Measurements from ENCODE around the gene C6orf136.
A peak's percentile ranks its signal among the peaks of the same experiment; 100 is the strongest.

DNA sequence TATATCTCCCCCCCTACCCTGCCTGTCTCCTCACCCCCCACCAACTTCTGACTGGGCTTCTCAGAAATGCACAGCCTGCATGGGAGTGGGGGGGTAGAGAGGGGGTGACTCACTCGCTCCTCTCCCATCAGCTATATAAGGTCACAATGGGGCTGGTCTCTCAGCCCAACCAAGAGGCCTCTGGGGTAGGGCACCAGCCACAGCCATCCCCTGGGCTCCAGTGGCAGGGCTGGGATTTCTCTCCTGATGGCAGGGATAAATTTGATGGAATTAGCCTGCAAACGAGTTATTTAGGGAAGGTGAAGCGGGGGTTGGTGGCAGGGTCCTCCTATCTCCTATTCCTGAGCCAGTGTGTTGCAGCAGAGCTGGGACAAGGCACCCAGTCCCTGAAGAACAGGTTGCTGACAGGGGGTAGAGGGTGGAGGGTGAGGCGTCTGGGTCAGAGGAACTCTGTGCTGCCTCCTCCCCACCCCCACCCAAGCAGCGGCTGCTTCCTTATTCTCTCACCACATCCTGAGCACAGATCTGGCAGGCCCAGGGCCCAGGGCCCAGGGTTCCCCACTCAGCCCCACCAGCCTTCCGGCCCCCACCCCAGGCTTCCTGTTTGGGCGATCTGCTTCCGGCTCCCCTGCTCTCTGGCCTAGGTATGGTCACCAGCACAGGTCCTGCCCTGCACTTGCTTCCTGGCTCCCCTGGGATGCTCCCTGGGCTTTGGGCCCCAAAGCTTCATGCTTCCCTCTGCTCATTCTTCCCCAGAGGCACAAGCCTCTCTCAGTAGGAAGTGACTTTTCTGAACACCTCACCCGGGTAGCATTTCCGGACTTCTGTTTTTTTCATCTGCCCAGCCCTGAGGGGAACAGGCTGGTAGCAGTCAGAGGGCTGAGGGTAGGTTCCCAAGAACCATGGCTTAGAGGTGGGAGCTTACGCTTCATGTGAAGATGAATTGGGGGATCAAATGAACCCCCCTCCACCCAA lies 35.5 kb downstream of the C6orf136 start:
- TF ChIP-seq, protein P1, sequence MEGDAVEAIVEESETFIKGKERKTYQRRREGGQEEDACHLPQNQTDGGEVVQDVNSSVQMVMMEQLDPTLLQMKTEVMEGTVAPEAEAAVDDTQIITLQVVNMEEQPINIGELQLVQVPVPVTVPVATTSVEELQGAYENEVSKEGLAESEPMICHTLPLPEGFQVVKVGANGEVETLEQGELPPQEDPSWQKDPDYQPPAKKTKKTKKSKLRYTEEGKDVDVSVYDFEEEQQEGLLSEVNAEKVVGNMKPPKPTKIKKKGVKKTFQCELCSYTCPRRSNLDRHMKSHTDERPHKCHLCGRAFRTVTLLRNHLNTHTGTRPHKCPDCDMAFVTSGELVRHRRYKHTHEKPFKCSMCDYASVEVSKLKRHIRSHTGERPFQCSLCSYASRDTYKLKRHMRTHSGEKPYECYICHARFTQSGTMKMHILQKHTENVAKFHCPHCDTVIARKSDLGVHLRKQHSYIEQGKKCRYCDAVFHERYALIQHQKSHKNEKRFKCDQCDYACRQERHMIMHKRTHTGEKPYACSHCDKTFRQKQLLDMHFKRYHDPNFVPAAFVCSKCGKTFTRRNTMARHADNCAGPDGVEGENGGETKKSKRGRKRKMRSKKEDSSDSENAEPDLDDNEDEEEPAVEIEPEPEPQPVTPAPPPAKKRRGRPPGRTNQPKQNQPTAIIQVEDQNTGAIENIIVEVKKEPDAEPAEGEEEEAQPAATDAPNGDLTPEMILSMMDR (IDR thresholded peaks at IDR 0.05) = no peak
- TF ChIP-seq POLR2A (IDR thresholded peaks at IDR 0.05) = peak; percentile 34 to 72
- TF ChIP-seq POLR2AphosphoS5 (IDR thresholded peaks at IDR 0.05) = peak; percentile 90
